A549 (cell line): Measurements from ENCODE around the gene DISP2.

Source experiments
- CEBPB ChIP-seq, 2 experiments: fragments of >200 bp in 1 of 2; sonication (Bioruptor Twin) in 1 of 2; formaldehyde crosslinking in 1 of 2; IDR thresholded peaks; 2 replicates each; pipeline ENCODE4 v1.6.1; 2012 to 2016
- EP300 ChIP-seq, 2 experiments: fragments of >200 bp; sonication (Bioruptor Twin); formaldehyde crosslinking; IDR thresholded peaks; 2 replicates in 1 of 2; 3 replicates in 1 of 2; pipeline ENCODE4 v1.6.1; 2016 to 2017
- HDAC2 ChIP-seq: fragments of 200-600 bp; sonication (generic); IDR thresholded peaks from 2 replicates; pipeline ENCODE4 v1.6.1; 2016
- JUNB ChIP-seq: fragments of >200 bp; sonication (Bioruptor Twin); formaldehyde crosslinking; IDR thresholded peaks from 2 replicates; pipeline ENCODE4 v1.6.1; 2016
- MAFK ChIP-seq: fragments of 450-650 bp; IDR thresholded peaks from 2 replicates; pipeline ENCODE4 v1.6.1; 2014; ENCODE audit not compliant: partially characterized antibody
- MYC ChIP-seq: IDR thresholded peaks from 2 replicates; pipeline ENCODE4 v1.6.1; 2012; ENCODE audit warnings: mild to moderate bottlenecking, inconsistent platforms, low read length, improper control_type of control experiment, borderline replicate concordance
- POLR2A ChIP-seq: IDR thresholded peaks from 2 replicates; pipeline ENCODE4 v1.6.1; 2012; ENCODE audit warnings: mild to moderate bottlenecking, low read length
- RAD21 ChIP-seq, 2 experiments: fragments of >200 bp in 1 of 2; sonication (Bioruptor Twin) in 1 of 2; formaldehyde crosslinking in 1 of 2; IDR thresholded peaks in 1 of 2; conservative IDR thresholded peaks in 1 of 2; 2 replicates in 1 of 2; 3 replicates in 1 of 2; pipeline ENCODE4 v1.6.1; 2012 to 2018; ENCODE audit warnings: inconsistent platforms in 1 of 2
- RFX5 ChIP-seq: fragments of 450-650 bp; IDR thresholded peaks from 2 replicates; pipeline ENCODE4 v1.7.1; 2014; ENCODE audit warnings: antibody characterized with exemption, mild to moderate bottlenecking, moderate library complexity
- TF ChIP-seq, protein P1 (sequence below): fragments of >200 bp; sonication (Bioruptor Twin); formaldehyde crosslinking; IDR thresholded peaks from 3 replicates; pipeline ENCODE4 v1.5.1; 2016
- TF ChIP-seq, protein P2 (sequence below): fragments of 450-650 bp; IDR thresholded peaks from 2 replicates; pipeline ENCODE4 v1.6.1; 2014; ENCODE audit warnings: antibody characterized with exemption
- TF ChIP-seq, protein P3 (sequence below): fragments of 200-600 bp; sonication (generic); IDR thresholded peaks from 2 replicates; pipeline ENCODE4 v1.6.1; 2016; ENCODE audit warnings: antibody characterized with exemption, mild to moderate bottlenecking, moderate library complexity
- TF ChIP-seq, protein P4 (sequence below): IDR thresholded peaks from 2 replicates; pipeline ENCODE4 v1.6.1; 2012; ENCODE audit warnings: low read depth, borderline replicate concordance

DNA sequence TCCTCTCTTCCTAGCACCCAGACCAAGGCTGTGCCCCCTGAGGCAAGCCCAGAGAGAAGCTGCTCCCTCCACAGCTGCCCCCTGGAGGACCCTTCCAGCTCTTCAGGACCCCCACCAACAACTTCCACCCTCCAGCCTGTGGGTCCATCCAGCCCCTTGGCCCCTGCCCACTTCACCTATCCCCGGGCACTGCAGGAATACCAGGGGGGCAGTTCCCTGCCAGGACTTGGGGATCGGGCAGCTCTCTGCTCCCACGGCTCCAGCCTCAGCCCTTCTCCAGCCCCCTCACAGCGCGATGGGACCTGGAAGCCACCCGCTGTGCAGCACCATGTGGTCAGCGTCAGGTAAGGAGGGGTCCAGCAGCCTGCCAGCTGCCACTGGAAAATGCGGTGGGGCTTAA is 5.6 kb downstream of the DISP2 start:
- TF ChIP-seq POLR2A (no peak), RAD21 (conservative IDR thresholded peaks at IDR 0.05 in 1 of 2, IDR thresholded peaks at IDR 0.05 in 1 of 2) (no peak), HDAC2 (no peak), JUNB (no peak), RFX5 (no peak), CEBPB (IDR thresholded peaks at IDR 0.05) (no peak), MYC (no peak), EP300 (IDR thresholded peaks at IDR 0.05) (no peak), MAFK (no peak)
- TF ChIP-seq, protein P1, sequence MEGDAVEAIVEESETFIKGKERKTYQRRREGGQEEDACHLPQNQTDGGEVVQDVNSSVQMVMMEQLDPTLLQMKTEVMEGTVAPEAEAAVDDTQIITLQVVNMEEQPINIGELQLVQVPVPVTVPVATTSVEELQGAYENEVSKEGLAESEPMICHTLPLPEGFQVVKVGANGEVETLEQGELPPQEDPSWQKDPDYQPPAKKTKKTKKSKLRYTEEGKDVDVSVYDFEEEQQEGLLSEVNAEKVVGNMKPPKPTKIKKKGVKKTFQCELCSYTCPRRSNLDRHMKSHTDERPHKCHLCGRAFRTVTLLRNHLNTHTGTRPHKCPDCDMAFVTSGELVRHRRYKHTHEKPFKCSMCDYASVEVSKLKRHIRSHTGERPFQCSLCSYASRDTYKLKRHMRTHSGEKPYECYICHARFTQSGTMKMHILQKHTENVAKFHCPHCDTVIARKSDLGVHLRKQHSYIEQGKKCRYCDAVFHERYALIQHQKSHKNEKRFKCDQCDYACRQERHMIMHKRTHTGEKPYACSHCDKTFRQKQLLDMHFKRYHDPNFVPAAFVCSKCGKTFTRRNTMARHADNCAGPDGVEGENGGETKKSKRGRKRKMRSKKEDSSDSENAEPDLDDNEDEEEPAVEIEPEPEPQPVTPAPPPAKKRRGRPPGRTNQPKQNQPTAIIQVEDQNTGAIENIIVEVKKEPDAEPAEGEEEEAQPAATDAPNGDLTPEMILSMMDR: no peak
- TF ChIP-seq, protein P2, sequence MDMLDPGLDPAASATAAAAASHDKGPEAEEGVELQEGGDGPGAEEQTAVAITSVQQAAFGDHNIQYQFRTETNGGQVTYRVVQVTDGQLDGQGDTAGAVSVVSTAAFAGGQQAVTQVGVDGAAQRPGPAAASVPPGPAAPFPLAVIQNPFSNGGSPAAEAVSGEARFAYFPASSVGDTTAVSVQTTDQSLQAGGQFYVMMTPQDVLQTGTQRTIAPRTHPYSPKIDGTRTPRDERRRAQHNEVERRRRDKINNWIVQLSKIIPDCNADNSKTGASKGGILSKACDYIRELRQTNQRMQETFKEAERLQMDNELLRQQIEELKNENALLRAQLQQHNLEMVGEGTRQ: no peak
- TF ChIP-seq, protein P3, sequence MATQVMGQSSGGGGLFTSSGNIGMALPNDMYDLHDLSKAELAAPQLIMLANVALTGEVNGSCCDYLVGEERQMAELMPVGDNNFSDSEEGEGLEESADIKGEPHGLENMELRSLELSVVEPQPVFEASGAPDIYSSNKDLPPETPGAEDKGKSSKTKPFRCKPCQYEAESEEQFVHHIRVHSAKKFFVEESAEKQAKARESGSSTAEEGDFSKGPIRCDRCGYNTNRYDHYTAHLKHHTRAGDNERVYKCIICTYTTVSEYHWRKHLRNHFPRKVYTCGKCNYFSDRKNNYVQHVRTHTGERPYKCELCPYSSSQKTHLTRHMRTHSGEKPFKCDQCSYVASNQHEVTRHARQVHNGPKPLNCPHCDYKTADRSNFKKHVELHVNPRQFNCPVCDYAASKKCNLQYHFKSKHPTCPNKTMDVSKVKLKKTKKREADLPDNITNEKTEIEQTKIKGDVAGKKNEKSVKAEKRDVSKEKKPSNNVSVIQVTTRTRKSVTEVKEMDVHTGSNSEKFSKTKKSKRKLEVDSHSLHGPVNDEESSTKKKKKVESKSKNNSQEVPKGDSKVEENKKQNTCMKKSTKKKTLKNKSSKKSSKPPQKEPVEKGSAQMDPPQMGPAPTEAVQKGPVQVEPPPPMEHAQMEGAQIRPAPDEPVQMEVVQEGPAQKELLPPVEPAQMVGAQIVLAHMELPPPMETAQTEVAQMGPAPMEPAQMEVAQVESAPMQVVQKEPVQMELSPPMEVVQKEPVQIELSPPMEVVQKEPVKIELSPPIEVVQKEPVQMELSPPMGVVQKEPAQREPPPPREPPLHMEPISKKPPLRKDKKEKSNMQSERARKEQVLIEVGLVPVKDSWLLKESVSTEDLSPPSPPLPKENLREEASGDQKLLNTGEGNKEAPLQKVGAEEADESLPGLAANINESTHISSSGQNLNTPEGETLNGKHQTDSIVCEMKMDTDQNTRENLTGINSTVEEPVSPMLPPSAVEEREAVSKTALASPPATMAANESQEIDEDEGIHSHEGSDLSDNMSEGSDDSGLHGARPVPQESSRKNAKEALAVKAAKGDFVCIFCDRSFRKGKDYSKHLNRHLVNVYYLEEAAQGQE: no peak
- TF ChIP-seq, protein P4, sequence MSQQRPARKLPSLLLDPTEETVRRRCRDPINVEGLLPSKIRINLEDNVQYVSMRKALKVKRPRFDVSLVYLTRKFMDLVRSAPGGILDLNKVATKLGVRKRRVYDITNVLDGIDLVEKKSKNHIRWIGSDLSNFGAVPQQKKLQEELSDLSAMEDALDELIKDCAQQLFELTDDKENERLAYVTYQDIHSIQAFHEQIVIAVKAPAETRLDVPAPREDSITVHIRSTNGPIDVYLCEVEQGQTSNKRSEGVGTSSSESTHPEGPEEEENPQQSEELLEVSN: no peak
